NB4 (cell line): ENCODE data around the gene KRTAP12-3.

Experiments used
- MAX ChIP-seq: IDR thresholded peaks from 2 replicates; pipeline ENCODE4 v1.6.1; 2011; ENCODE audit warnings: low read depth, low read length
- MYC ChIP-seq: IDR thresholded peaks from 2 replicates; pipeline ENCODE4 v1.6.1; 2011; ENCODE audit warnings: low read depth, low read length
- TF ChIP-seq, protein P1 (sequence below): IDR thresholded peaks from one replicate; pipeline ENCODE4 v1.5.1; 2012; ENCODE audit warnings: low read depth, low read length

DNA sequence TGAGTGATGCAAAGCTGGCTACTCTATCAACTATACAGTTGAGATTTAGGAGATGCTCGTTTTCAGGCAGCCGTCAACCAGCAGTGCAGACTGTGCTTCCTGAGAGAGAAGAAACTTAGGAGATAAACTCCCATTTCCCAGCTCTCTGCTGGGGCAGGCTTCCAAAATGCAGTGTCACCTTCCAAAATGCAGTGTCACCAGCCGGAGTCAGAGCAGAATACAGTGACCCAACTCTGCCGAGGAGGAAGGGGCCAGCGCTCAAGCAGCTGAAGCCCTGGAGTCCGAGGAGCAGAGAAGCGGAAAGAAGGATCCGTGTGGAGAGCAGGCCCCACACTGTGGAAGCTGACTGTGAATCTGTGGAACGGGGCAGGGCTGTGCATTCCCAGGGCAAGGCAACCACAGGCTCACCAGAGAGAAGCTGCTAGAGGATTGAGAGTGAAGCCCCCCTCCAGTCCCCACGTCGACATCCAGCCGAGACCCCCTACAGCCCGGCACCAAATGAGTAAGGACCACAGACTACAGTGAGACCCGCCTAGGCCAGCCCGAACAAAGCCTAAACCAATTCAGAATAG is 24.9 kb downstream of the KRTAP12-3 start:
- TF ChIP-seq MYC (no peak), MAX (no peak)
- TF ChIP-seq, protein P1, sequence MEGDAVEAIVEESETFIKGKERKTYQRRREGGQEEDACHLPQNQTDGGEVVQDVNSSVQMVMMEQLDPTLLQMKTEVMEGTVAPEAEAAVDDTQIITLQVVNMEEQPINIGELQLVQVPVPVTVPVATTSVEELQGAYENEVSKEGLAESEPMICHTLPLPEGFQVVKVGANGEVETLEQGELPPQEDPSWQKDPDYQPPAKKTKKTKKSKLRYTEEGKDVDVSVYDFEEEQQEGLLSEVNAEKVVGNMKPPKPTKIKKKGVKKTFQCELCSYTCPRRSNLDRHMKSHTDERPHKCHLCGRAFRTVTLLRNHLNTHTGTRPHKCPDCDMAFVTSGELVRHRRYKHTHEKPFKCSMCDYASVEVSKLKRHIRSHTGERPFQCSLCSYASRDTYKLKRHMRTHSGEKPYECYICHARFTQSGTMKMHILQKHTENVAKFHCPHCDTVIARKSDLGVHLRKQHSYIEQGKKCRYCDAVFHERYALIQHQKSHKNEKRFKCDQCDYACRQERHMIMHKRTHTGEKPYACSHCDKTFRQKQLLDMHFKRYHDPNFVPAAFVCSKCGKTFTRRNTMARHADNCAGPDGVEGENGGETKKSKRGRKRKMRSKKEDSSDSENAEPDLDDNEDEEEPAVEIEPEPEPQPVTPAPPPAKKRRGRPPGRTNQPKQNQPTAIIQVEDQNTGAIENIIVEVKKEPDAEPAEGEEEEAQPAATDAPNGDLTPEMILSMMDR: no peak
